GM06990 (cell line): ENCODE results near the gene LSM7.

ENCODE experiments used
- DNase-seq: peaks from one replicate; pipeline ENCODE4 v3.0.0-alpha.2; 2011; ENCODE audit not compliant: insufficient read length; ENCODE audit errors: extremely low read depth
- H3K27me3 ChIP-seq: replicated peaks from 2 replicates; pipeline ENCODE4 v1.6.0; 2011; ENCODE audit warnings: low read length; ENCODE audit not compliant: control insufficient read depth, insufficient read depth
- H3K36me3 ChIP-seq: 2 replicates; pipeline ENCODE4 v1.5.1; 2011; ENCODE audit warnings: low read length; ENCODE audit not compliant: control insufficient read depth, insufficient read depth
- H3K4me3 ChIP-seq: replicated peaks from 2 replicates; pipeline ENCODE4 v1.5.1; 2011; ENCODE audit warnings: low read depth, mild to moderate bottlenecking, control low read depth, low read length
- CTCF ChIP-seq: IDR thresholded peaks from 2 replicates; pipeline ENCODE4 v1.5.1; 2011; ENCODE audit warnings: low read length, control low read depth, mild to moderate bottlenecking, inconsistent platforms; ENCODE audit not compliant: insufficient read depth, poor library complexity, severe bottlenecking

The LSM7 gene

GRCh38 chr19:2371656-2372055 is 43.3 kb upstream of the LSM7 start:
- H3K4me3 ChIP-seq = no peak overlapping the region
- H3K36me3 ChIP-seq = no peaks in the 10 kb centered on the region
- no peaks in the 10 kb centered on the region for H3K27me3 ChIP-seq
- no peak for TF ChIP-seq CTCF
- DNase-seq = no peak

- no peak for TF ChIP-seq CTCF
- DNase-seq = no peak
- H3K27me3 ChIP-seq = no peaks in the 10 kb centered on the region
- no peak overlapping the region for H3K4me3 ChIP-seq
- H3K36me3 ChIP-seq = no peaks in the 10 kb centered on the region
Observed at GRCh38 chr19:2365201-2365970, 37.0 kb upstream of the LSM7 start.

- no peaks in the 10 kb centered on the region for H3K27me3 ChIP-seq
- no peak for DNase-seq
- no peaks in the 10 kb centered on the region for H3K36me3 ChIP-seq
- no peak overlapping the region for H3K4me3 ChIP-seq
- TF ChIP-seq CTCF = no peak
Observed at GRCh38 chr19:2363419-2363818, 35.0 kb upstream of the LSM7 start.

GRCh38 chr19:2362970-2363300 is 34.5 kb upstream of the LSM7 start:
- TF ChIP-seq CTCF = no peak
- Histone ChIP-seq H3K4me3 (no peak overlapping the region), H3K36me3 (no peaks in the 10 kb centered on the region), H3K27me3 (no peaks in the 10 kb centered on the region)
- DNase-seq = no peak

GRCh38 chr19:2362046-2362969 is 33.9 kb upstream of the LSM7 start:
- TF ChIP-seq CTCF = no peak
- Histone ChIP-seq H3K36me3 (no peaks in the 10 kb centered on the region), H3K27me3 (no peaks in the 10 kb centered on the region), H3K4me3 (no peak overlapping the region)
- DNase-seq = no peak
